GM12878 (cell line): ENCODE data around the gene FBXL17. TPM values are rescaled to one million over a fixed set of nuclear protein-coding genes. Genes with fewer than 3 reads are reported as not detected.

Experiments used
- ATAC-seq: fragments of 200-7000 bp; cut with Tn5 transposase; 3 replicates; pipeline ENCODE4 v1.9.1; 2020; ENCODE audit warnings: mild to moderate bottlenecking, moderate library complexity
- BruUV-seq: library from RNA; stranded (reverse); fragments of 400-500 nt; replicated peaks from 2 replicates; lab custom pipeline; 2021; lab: Mats Ljungman, UMichigan
- CTCF ChIA-PET: fragments of 300-600 bp; sonication (Branson Sonifier 250); formaldehyde crosslinking; extraction: SDS; loops from one replicate; lab custom pipeline; 2021; ENCODE audit warnings: inconsistent platforms; lab: Yijun Ruan, JAX
- POLR2A ChIA-PET: fragments of 350-600 bp; formaldehyde crosslinking; extraction: SDS; loops from one replicate; lab custom pipeline; 2021; ENCODE audit warnings: inconsistent platforms; lab: Charles Lee
- RAD21 ChIA-PET: fragments of 300-600 bp; sonication (Branson Sonifier 250); formaldehyde crosslinking; loops from one replicate; lab custom pipeline; 2023; ENCODE audit warnings: antibody characterized with exemption; ENCODE audit not compliant: unreplicated experiment; lab: Charles Lee
- SMC1A ChIA-PET: fragments of 300-600 bp; sonication (Branson Sonifier 250); formaldehyde crosslinking; loops from one replicate; lab custom pipeline; 2023; ENCODE audit not compliant: unreplicated experiment, uncharacterized antibody; lab: Charles Lee
- DNase-seq: peaks from one replicate; pipeline ENCODE4 v3.0.0-alpha.2; 2011; ENCODE audit warnings: low read depth, low spot score
- FAIRE-seq: peaks from 3 replicates; lab custom pipeline; 2011; peaks lifted over from hg19 to GRCh38; lab: Jason Lieb, UNC
- H2AFZ ChIP-seq: 2 replicates; pipeline ENCODE4 v1.6.0; 2011; ENCODE audit warnings: low read depth, low read length, control low read depth; ENCODE audit not compliant: control insufficient read depth
- H3K27ac ChIP-seq: 2 replicates; pipeline ENCODE4 v1.5.1; 2011; ENCODE audit warnings: control low read depth; ENCODE audit not compliant: control insufficient read depth, insufficient read depth
- H3K27me3 ChIP-seq, 2 experiments: replicated peaks in 1 of 2; 2 replicates each; pipeline versions ENCODE4 v1.6.0 to v1.6.1; 2011; ENCODE audit warnings: low read length in 1 of 2; ENCODE audit not compliant: control insufficient read depth in 2 of 2, insufficient read depth in 2 of 2
- H3K36me3 ChIP-seq, 2 experiments: 2 replicates each; pipeline ENCODE4 v1.5.1; 2011; ENCODE audit warnings: low read length in 1 of 2; ENCODE audit not compliant: control insufficient read depth in 2 of 2, insufficient read depth in 2 of 2
- H3K4me1 ChIP-seq: 2 replicates; pipeline ENCODE4 v1.6.1; 2011; ENCODE audit warnings: mild to moderate bottlenecking, low read length, moderate library complexity, mixed read lengths; ENCODE audit not compliant: control insufficient read depth, insufficient read depth
- H3K4me2 ChIP-seq: 2 replicates; pipeline ENCODE4 v1.6.0; 2011; ENCODE audit warnings: control low read depth; ENCODE audit not compliant: control insufficient read depth, insufficient read depth
- H3K4me3 ChIP-seq: fragments of 200-600 bp; sonication (generic); 2 replicates; pipeline ENCODE4 v1.5.1; 2016
- H3K79me2 ChIP-seq: 2 replicates; pipeline ENCODE4 v1.6.0; 2011; ENCODE audit warnings: low read length; ENCODE audit not compliant: control insufficient read depth, insufficient read depth
- H3K9ac ChIP-seq: 2 replicates; pipeline ENCODE4 v1.8.0; 2011; ENCODE audit warnings: low read length, control low read depth, mixed read lengths; ENCODE audit not compliant: control insufficient read depth, insufficient read depth
- H3K9me3 ChIP-seq: replicated peaks from 3 replicates; pipeline ENCODE4 v1.5.1; 2011; ENCODE audit warnings: mild to moderate bottlenecking, low read length; ENCODE audit not compliant: control insufficient read depth, insufficient read depth
- H4K20me1 ChIP-seq: 2 replicates; pipeline ENCODE4 v1.6.0; 2011; ENCODE audit not compliant: control insufficient read depth, insufficient read depth
- BCL11A ChIP-seq: IDR thresholded peaks from 2 replicates; pipeline ENCODE4 v1.6.1; 2011; ENCODE audit warnings: low read depth, low read length
- EGR1 ChIP-seq, 2 experiments: IDR thresholded peaks; 1 replicate in 1 of 2; 2 replicates in 1 of 2; pipeline ENCODE4 v1.6.1; 2011 to 2012; ENCODE audit warnings: low read depth in 2 of 2, low read length in 2 of 2, borderline replicate concordance in 1 of 2, mild to moderate bottlenecking in 1 of 2, moderate library complexity in 1 of 2
- GABPA ChIP-seq: IDR thresholded peaks from 2 replicates; pipeline ENCODE4 v1.6.1; 2014; ENCODE audit warnings: antibody characterized with exemption, low read depth, mild to moderate bottlenecking, inconsistent platforms
- NFXL1 ChIP-seq: fragments of 450-650 bp; IDR thresholded peaks from 2 replicates; pipeline ENCODE4 v1.6.1; 2017; ENCODE audit warnings: antibody characterized with exemption, mild to moderate bottlenecking, borderline replicate concordance
- NR2C1 ChIP-seq: fragments of 450-650 bp; IDR thresholded peaks from 2 replicates; pipeline ENCODE4 v1.6.1; 2017; ENCODE audit warnings: antibody characterized with exemption, mild to moderate bottlenecking, moderate library complexity
- SIX5 ChIP-seq: IDR thresholded peaks from 2 replicates; pipeline ENCODE4 v1.6.1; 2011; ENCODE audit warnings: mild to moderate bottlenecking, low read depth, low read length, moderate library complexity; ENCODE audit not compliant: severe bottlenecking
- STAT3 ChIP-seq: IDR thresholded peaks from 2 replicates; pipeline ENCODE4 v1.6.1; 2011; ENCODE audit warnings: low read depth, low read length, improper control_type of control experiment
- WRNIP1 ChIP-seq: IDR thresholded peaks from 2 replicates; pipeline ENCODE4 v1.6.1; 2011; ENCODE audit warnings: low read depth, low read length, improper control_type of control experiment, borderline replicate concordance
- ZBED1 ChIP-seq: IDR thresholded peaks from 2 replicates; pipeline ENCODE4 v1.6.1; 2016; ENCODE audit warnings: borderline replicate concordance
- ZNF24 ChIP-seq: fragments of 450-650 bp; IDR thresholded peaks from 2 replicates; pipeline ENCODE4 v1.6.1; 2017; ENCODE audit warnings: antibody characterized with exemption, mild to moderate bottlenecking
- WGBS: methylation state at CpG from one replicate; pipeline ENCODE4 v1.1.6; 2016; ENCODE audit warnings: low lambda C conversion rate; ENCODE audit not compliant: insufficient replicate concordance, insufficient coverage; ENCODE audit errors: missing lambda C conversion rate; 5-methylcytosine and 5-hydroxymethylcytosine counted together
- in situ Hi-C: fragments of 300-500 bp; cut with MboI; formaldehyde crosslinking; loops from 9 replicates; pipeline ENCODE4 v1.14.3; 2018; ENCODE audit warnings: mixed read lengths
- intact Hi-C: fragments of 100-400 bp; cut with micrococcal nuclease; formaldehyde crosslinking; loops from one replicate; pipeline ENCODE4 v1.14.2; 2022; ENCODE audit not compliant: unreplicated experiment
- polyA plus RNA-seq, 11 experiments: library from polyadenylated mRNA; depleted of rRNA in 4 of 11; unstranded in 6 of 11; stranded (reverse) in 5 of 11; fragments of >200 nt; fragmentation: Nextera tagmentation in 4 of 11; fragmentation: Illumina TruSeq in 1 of 11; extraction: Ambion mirVana in 4 of 11; extraction: Trizol in 1 of 11; gene quantifications; 1 replicate in 1 of 11; 2 replicates in 10 of 11; pipeline versions ENCODE4 v1.2.1 to v1.2.3, GENCODE V29; 2011 to 2016; ENCODE audit warnings: inconsistent platforms in 2 of 11, missing spikeins in 2 of 11, low read depth in 1 of 11
- total RNA-seq, 4 experiments: library from RNA; depleted of rRNA in 3 of 4; stranded (reverse); fragments of >200 nt in 3 of 4; fragmentation: Illumina TruSeq in 1 of 4; extraction: Trizol in 1 of 4; gene quantifications; 2 replicates each; pipeline versions ENCODE4 v1.2.1 to v1.2.3, GENCODE V29; 2013 to 2021
- TF ChIP-seq, protein P1 (sequence below): fragments of 450-650 bp; IDR thresholded peaks from 2 replicates; pipeline ENCODE4 v1.6.1; 2014; ENCODE audit warnings: mild to moderate bottlenecking
- TF ChIP-seq, protein P2 (sequence below): fragments of 150-350 bp; IDR thresholded peaks from 2 replicates; pipeline ENCODE4 v1.6.1; 2016; ENCODE audit warnings: low read depth, low read length
- TF ChIP-seq, protein P3 (sequence below): fragments of 450-650 bp; IDR thresholded peaks from 2 replicates; pipeline ENCODE4 v1.6.1; 2017; ENCODE audit warnings: mild to moderate bottlenecking, moderate library complexity

Gene FBXL17
- total and polyA plus RNA-seq, 10 of the 15 experiments (the other 5 are each of a cell fraction or from before 2014, with no cell fraction given) = 0.88 to 9.0 (median 4.4) TPM

DNA sequence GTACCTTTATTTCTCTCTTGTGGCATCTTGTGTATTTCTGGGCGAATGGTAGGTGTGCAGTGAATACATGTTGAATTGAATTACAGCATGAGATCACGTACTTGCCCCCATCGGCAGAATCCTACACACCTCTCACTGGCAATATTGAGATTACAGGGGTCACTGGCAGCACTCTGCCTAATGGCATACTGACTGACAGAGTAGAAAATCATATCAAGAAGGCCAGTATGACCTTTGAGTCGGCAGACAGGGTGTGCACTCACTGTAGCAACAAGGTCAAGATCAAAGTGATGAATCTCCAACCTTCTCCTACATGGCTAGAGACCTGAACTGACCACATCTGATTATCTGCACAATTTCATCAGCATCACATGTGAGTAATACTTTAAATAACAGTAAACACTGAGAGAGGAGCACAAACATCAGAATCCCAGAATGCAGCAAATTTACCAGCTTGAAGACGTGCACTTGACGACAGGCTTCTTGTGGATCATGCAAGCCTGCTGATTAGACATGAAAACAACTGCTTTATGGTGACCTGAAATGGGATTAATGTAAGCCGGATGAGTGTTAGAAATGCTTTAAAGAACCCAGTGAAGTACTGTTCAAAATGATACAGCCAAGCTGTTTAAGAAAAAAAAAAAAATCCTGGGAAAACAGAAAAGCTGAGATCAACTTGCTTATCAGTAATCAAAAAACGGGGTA is 444.1 kb downstream of the FBXL17 start:
- DNase-seq (no peak), ATAC-seq (no peak), FAIRE-seq (no peak)
- Histone ChIP-seq H4K20me1 (no peaks in the 10 kb centered on the region), H3K4me2 (no peak overlapping the region), H3K36me3 (no peaks in the 10 kb centered on the region), H2AFZ (no peak overlapping the region; the same call in 1 of the 2 replicates), H3K79me2 (no peaks in the 10 kb centered on the region), H3K4me3 (no peak overlapping the region), H3K9me3 (no peaks in the 10 kb centered on the region), H3K27me3 (no peaks in the 10 kb centered on the region), H3K4me1 (no peaks in the 10 kb centered on the region), H3K27ac (no peak overlapping the region), H3K9ac (no peak overlapping the region)
- RAD21 ChIA-PET = no interaction called here
- SMC1A ChIA-PET = no interaction called here
- in situ Hi-C loops = no loop called here
- CTCF ChIA-PET = interaction anchor here (0.7 kb wide), 1 partner anchor 10 kb away, joined by 3 read pairs; no protein-coding TSS in a partner anchor
- TF ChIP-seq ZBED1 (no peak), EGR1 (IDR thresholded peaks at IDR 0.05; ENCODE audit: borderline replicate concordance in 1 of 2, low read depth in 2 of 2, low read length in 2 of 2) (no peak), WRNIP1 (no peak), NFXL1 (no peak), BCL11A (no peak), ZNF24 (no peak), GABPA (no peak), STAT3 (no peak), NR2C1 (no peak), SIX5 (no peak)
- TF ChIP-seq, protein P1, sequence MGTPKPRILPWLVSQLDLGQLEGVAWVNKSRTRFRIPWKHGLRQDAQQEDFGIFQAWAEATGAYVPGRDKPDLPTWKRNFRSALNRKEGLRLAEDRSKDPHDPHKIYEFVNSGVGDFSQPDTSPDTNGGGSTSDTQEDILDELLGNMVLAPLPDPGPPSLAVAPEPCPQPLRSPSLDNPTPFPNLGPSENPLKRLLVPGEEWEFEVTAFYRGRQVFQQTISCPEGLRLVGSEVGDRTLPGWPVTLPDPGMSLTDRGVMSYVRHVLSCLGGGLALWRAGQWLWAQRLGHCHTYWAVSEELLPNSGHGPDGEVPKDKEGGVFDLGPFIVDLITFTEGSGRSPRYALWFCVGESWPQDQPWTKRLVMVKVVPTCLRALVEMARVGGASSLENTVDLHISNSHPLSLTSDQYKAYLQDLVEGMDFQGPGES = no peak
- TF ChIP-seq, protein P2, sequence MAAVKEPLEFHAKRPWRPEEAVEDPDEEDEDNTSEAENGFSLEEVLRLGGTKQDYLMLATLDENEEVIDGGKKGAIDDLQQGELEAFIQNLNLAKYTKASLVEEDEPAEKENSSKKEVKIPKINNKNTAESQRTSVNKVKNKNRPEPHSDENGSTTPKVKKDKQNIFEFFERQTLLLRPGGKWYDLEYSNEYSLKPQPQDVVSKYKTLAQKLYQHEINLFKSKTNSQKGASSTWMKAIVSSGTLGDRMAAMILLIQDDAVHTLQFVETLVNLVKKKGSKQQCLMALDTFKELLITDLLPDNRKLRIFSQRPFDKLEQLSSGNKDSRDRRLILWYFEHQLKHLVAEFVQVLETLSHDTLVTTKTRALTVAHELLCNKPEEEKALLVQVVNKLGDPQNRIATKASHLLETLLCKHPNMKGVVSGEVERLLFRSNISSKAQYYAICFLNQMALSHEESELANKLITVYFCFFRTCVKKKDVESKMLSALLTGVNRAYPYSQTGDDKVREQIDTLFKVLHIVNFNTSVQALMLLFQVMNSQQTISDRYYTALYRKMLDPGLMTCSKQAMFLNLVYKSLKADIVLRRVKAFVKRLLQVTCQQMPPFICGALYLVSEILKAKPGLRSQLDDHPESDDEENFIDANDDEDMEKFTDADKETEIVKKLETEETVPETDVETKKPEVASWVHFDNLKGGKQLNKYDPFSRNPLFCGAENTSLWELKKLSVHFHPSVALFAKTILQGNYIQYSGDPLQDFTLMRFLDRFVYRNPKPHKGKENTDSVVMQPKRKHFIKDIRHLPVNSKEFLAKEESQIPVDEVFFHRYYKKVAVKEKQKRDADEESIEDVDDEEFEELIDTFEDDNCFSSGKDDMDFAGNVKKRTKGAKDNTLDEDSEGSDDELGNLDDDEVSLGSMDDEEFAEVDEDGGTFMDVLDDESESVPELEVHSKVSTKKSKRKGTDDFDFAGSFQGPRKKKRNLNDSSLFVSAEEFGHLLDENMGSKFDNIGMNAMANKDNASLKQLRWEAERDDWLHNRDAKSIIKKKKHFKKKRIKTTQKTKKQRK = no peak
- TF ChIP-seq, protein P3, sequence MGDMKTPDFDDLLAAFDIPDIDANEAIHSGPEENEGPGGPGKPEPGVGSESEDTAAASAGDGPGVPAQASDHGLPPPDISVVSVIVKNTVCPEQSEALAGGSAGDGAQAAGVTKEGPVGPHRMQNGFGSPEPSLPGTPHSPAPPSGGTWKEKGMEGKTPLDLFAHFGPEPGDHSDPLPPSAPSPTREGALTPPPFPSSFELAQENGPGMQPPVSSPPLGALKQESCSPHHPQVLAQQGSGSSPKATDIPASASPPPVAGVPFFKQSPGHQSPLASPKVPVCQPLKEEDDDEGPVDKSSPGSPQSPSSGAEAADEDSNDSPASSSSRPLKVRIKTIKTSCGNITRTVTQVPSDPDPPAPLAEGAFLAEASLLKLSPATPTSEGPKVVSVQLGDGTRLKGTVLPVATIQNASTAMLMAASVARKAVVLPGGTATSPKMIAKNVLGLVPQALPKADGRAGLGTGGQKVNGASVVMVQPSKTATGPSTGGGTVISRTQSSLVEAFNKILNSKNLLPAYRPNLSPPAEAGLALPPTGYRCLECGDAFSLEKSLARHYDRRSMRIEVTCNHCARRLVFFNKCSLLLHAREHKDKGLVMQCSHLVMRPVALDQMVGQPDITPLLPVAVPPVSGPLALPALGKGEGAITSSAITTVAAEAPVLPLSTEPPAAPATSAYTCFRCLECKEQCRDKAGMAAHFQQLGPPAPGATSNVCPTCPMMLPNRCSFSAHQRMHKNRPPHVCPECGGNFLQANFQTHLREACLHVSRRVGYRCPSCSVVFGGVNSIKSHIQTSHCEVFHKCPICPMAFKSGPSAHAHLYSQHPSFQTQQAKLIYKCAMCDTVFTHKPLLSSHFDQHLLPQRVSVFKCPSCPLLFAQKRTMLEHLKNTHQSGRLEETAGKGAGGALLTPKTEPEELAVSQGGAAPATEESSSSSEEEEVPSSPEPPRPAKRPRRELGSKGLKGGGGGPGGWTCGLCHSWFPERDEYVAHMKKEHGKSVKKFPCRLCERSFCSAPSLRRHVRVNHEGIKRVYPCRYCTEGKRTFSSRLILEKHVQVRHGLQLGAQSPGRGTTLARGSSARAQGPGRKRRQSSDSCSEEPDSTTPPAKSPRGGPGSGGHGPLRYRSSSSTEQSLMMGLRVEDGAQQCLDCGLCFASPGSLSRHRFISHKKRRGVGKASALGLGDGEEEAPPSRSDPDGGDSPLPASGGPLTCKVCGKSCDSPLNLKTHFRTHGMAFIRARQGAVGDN = no peak
- WGBS = 68% methylated on average over 8 of the region's 8 CpGs
- POLR2A ChIA-PET = interaction anchor here (0.6 to 0.7 kb wide), 2 partner anchors 83 to 139 kb away, joined by 3 read pairs; no protein-coding TSS in a partner anchor
- intact Hi-C loops = no loop called here
- no TSS peak for BruUV-seq
